Left ventricle myocardium inferior (tissue), 1 donor: ENCODE measurements around the gene SH3BGRL3. TPM values are rescaled to one million over a fixed set of nuclear protein-coding genes. Genes with fewer than 3 reads are reported as not detected.
A peak's percentile ranks its signal among the peaks of the same experiment; 100 is the strongest.

ENCODE experiments used
- DNase-seq: peaks from one replicate; pipeline ENCODE4 v3.0.0-alpha.2; 2020
- H3K27ac ChIP-seq: fragments of 200-600 bp; replicated peaks from 2 replicates; pipeline ENCODE4 v1.8.0; 2021
- H3K27me3 ChIP-seq: fragments of 200-600 bp; 2 replicates; pipeline ENCODE4 v1.8.0; 2021; ENCODE audit warnings: low read depth
- H3K36me3 ChIP-seq: fragments of 200-600 bp; 2 replicates; pipeline ENCODE4 v1.8.0; 2021
- H3K4me1 ChIP-seq: fragments of 200-600 bp; 2 replicates; pipeline ENCODE4 v1.8.0; 2021
- H3K4me3 ChIP-seq: fragments of 200-600 bp; 2 replicates; pipeline ENCODE4 v1.8.0; 2021; ENCODE audit warnings: mild to moderate bottlenecking, moderate library complexity
- H3K9me3 ChIP-seq: fragments of 200-600 bp; replicated peaks from 2 replicates; pipeline ENCODE4 v1.8.0; 2021
- CTCF ChIP-seq: fragments of 200-600 bp; IDR thresholded peaks from 2 replicates; pipeline ENCODE4 v1.8.0; 2021; ENCODE audit warnings: antibody characterized with exemption, mild to moderate bottlenecking, borderline replicate concordance
- intact Hi-C: fragments of 100-400 bp; cut with micrococcal nuclease; formaldehyde crosslinking; loops from one replicate; pipeline ENCODE4 v1.11.0; 2022
- total RNA-seq: library from RNA; stranded (reverse); fragmentation: NEBNext Ultra II Directional; extraction: Animal tissue kit (Norgen Biotek cat#: 25700); gene quantifications from one replicate; pipeline ENCODE4 v1.2.1, GENCODE V29; 2021
- donor health status: DM: no; HTN: yes; CAD: no; lungs with severe emphysema.

The SH3BGRL3 gene
- total RNA-seq, 1 donor from 2014 or later = 32.1 TPM

- peak overlapping the region; percentile 98 for H3K27ac ChIP-seq
- H3K36me3 ChIP-seq = peaks cover 52% of the 10 kb centered on the region
- intact Hi-C loops = loop anchor here (5.0 kb wide), 1 partner anchor 46 kb away; no protein-coding TSS in a partner anchor
- H3K4me1 ChIP-seq = peaks cover 68% of the 10 kb centered on the region
- H3K9me3 ChIP-seq = no peaks in the 10 kb centered on the region
- peak overlapping the region; percentile 12 for H3K4me3 ChIP-seq
- peak; percentile 89 for TF ChIP-seq CTCF
- peak; percentile 81 for DNase-seq
- no peaks in the 10 kb centered on the region for H3K27me3 ChIP-seq
These were observed 4.1 kb upstream of the SH3BGRL3 start for GRCh38 chr1:26275580-26276431.

GRCh38 chr1:26276432-26276838 is 3.5 kb upstream of the SH3BGRL3 start:
- H3K27ac ChIP-seq = peak overlapping the region; percentile 98

GRCh38 chr1:26277261-26277661 is 2.6 kb upstream of the SH3BGRL3 start:
- intact Hi-C loops = loop anchor here (5.0 kb wide), 1 partner anchor 45 kb away; no protein-coding TSS in a partner anchor
- no peak for TF ChIP-seq CTCF
- no peak overlapping the region for H3K4me3 ChIP-seq
- peaks cover 47% of the 10 kb centered on the region for H3K36me3 ChIP-seq
- H3K9me3 ChIP-seq = no peaks in the 10 kb centered on the region
- H3K27ac ChIP-seq = peak overlapping the region; percentile 98
- no peak for DNase-seq
- no peaks in the 10 kb centered on the region for H3K27me3 ChIP-seq
- peaks cover 81% of the 10 kb centered on the region for H3K4me1 ChIP-seq

More at GRCh38 chr1:26276432-26276838, 3.5 kb upstream of the SH3BGRL3 start:
- H3K9me3 ChIP-seq = no peaks in the 10 kb centered on the region
- DNase-seq = no peak
- intact Hi-C loops = loop anchor here (5.0 kb wide), 1 partner anchor 46 kb away; no protein-coding TSS in a partner anchor
- peaks cover 75% of the 10 kb centered on the region for H3K4me1 ChIP-seq
- no peaks in the 10 kb centered on the region for H3K27me3 ChIP-seq
- no peak for TF ChIP-seq CTCF
- no peak overlapping the region for H3K4me3 ChIP-seq
- peaks cover 52% of the 10 kb centered on the region for H3K36me3 ChIP-seq

GRCh38 chr1:26277719-26278118 is 2.2 kb upstream of the SH3BGRL3 start:
- TF ChIP-seq CTCF = no peak
- intact Hi-C loops = loop anchor here (5.0 kb wide), 1 partner anchor 45 kb away; no protein-coding TSS in a partner anchor
- Histone ChIP-seq H3K27ac (peak overlapping the region; percentile 98), H3K4me1 (peaks cover 86% of the 10 kb centered on the region), H3K27me3 (no peaks in the 10 kb centered on the region), H3K36me3 (peaks cover 46% of the 10 kb centered on the region), H3K9me3 (no peaks in the 10 kb centered on the region), H3K4me3 (no peak overlapping the region)
- DNase-seq = no peak

GRCh38 chr1:26278303-26278702 is 1.6 kb upstream of the SH3BGRL3 start:
- no peak overlapping the region for H3K4me3 ChIP-seq
- intact Hi-C loops = loop anchor here (5.0 kb wide), 1 partner anchor 44 kb away; no protein-coding TSS in a partner anchor
- peak overlapping the region; percentile 98 for H3K27ac ChIP-seq
- no peaks in the 10 kb centered on the region for H3K27me3 ChIP-seq
- H3K36me3 ChIP-seq = peaks cover 40% of the 10 kb centered on the region
- no peak for TF ChIP-seq CTCF
- no peaks in the 10 kb centered on the region for H3K9me3 ChIP-seq
- DNase-seq = peak; percentile 51
- H3K4me1 ChIP-seq = peaks cover 89% of the 10 kb centered on the region
